A549 (cell line): ENCODE results near the gene IQSEC2.

Source experiments
- CTCF ChIP-seq: fragments of >200 bp; sonication (Bioruptor Twin); formaldehyde crosslinking; IDR thresholded peaks from 3 replicates; pipeline ENCODE4 v1.5.1; 2016
- EP300 ChIP-seq, 2 experiments: fragments of >200 bp; sonication (Bioruptor Twin); formaldehyde crosslinking; IDR thresholded peaks; 2 replicates in 1 of 2; 3 replicates in 1 of 2; pipeline ENCODE4 v1.6.1; 2016 to 2017
- JUN ChIP-seq, 2 experiments: fragments of >200 bp; sonication (Bioruptor Twin); formaldehyde crosslinking; IDR thresholded peaks; 2 replicates in 1 of 2; 3 replicates in 1 of 2; pipeline ENCODE4 v1.6.1; 2016 to 2017
- JUNB ChIP-seq: fragments of >200 bp; sonication (Bioruptor Twin); formaldehyde crosslinking; IDR thresholded peaks from 2 replicates; pipeline ENCODE4 v1.6.1; 2016
- MAX ChIP-seq: IDR thresholded peaks from 2 replicates; pipeline ENCODE4 v1.6.1; 2012
- NPAS2 ChIP-seq: fragments of 250-450 bp; sonication (Bioruptor Pico); IDR thresholded peaks from 2 replicates; pipeline ENCODE4 v1.8.0; 2022; ENCODE audit warnings: mild to moderate bottlenecking, moderate library complexity, borderline replicate concordance
- PHF8 ChIP-seq: fragments of 200-600 bp; sonication (generic); IDR thresholded peaks from 2 replicates; pipeline ENCODE4 v1.6.1; 2016; ENCODE audit warnings: low read depth, mild to moderate bottlenecking, antibody characterized with exemption, moderate library complexity, borderline replicate concordance
- POLR2A ChIP-seq: IDR thresholded peaks from 2 replicates; pipeline ENCODE4 v1.6.1; 2012; ENCODE audit warnings: mild to moderate bottlenecking, low read length
- RFX5 ChIP-seq: fragments of 450-650 bp; IDR thresholded peaks from 2 replicates; pipeline ENCODE4 v1.7.1; 2014; ENCODE audit warnings: antibody characterized with exemption, mild to moderate bottlenecking, moderate library complexity
- RNF2 ChIP-seq: fragments of 200-600 bp; sonication (generic); IDR thresholded peaks from 2 replicates; pipeline ENCODE4 v1.6.1; 2016; ENCODE audit warnings: low read depth, mild to moderate bottlenecking, antibody characterized with exemption, moderate library complexity, borderline replicate concordance
- ZSCAN20 ChIP-seq: fragments of 250-450 bp; sonication (Bioruptor Pico); IDR thresholded peaks from 2 replicates; pipeline ENCODE4 v1.8.0; 2022; ENCODE audit warnings: mild to moderate bottlenecking, moderate library complexity

GRCh38 chrX:53269536-53270107 is 11.8 kb downstream of the IQSEC2 start:
- TF ChIP-seq CTCF (no peak), POLR2A (no peak), RNF2 (no peak), RFX5 (no peak), PHF8 (no peak), JUNB (no peak), ZSCAN20 (CRISPR knock-in tag) (no peak), JUN (IDR thresholded peaks at IDR 0.05) (no peak), NPAS2 (CRISPR knock-in tag) (no peak), EP300 (IDR thresholded peaks at IDR 0.05) (no peak), MAX (no peak)
